ENCODE results near the gene SIRT4. TPM values are rescaled to one million over a fixed set of nuclear protein-coding genes. Genes with fewer than 3 reads are reported as not detected.

SIRT4 gene
- total RNA-seq, 1 experiment from 2014 or later = 2.8 TPM

GRCh38 chr12:120292661-120293531 is 9.2 kb upstream of the SIRT4 start, which contains the start of gene RNU4-1:
Gene RNU4-1, minus strand, starts transcription at chr12:120293237.
- Histone ChIP-seq H3K4me3 (replicated peaks in 1 of 2; ENCODE audit: low read depth in 1 of 2, low read length in 2 of 2) (peak within 1 kb of the TSS; percentile 47 to 56), H3K4me2 (ENCODE audit: low read length) (peak within 1 kb of the TSS; percentile 83), H3K27ac (ENCODE audit: low read depth, low read length) (peak within 1 kb of the TSS; percentile 84), H4K20me1 (ENCODE audit: insufficient read depth) (no peaks in the 10 kb centered on the region), H3K27me3 (ENCODE audit: insufficient read depth, low read length) (no peaks in the 10 kb centered on the region), H3K79me2 (ENCODE audit: insufficient read depth, low read length) (no peaks in the 10 kb centered on the region), H3K9me3 (ENCODE audit: control insufficient read depth in 1 of 2, insufficient read depth in 1 of 2, low read depth in 1 of 2, low read length in 2 of 2) (no peaks in the 10 kb centered on the region), H3K9ac (ENCODE audit: low read length) (peak within 1 kb of the TSS; percentile 78), H3K36me3 (ENCODE audit: control insufficient read depth in 1 of 2, insufficient read depth in 2 of 2, low read length in 2 of 2) (no peaks in the 10 kb centered on the region), H3K9me2 (ENCODE audit: insufficient read depth) (no peaks in the 10 kb centered on the region), H2AFZ (ENCODE audit: low read depth, low read length, poor library complexity, severe bottlenecking) (peak within 1 kb of the TSS; percentile 98), H3K4me1 (ENCODE audit: control insufficient read depth in 1 of 2, insufficient read depth in 2 of 2, low read length in 2 of 2) (peaks cover 10 to 36% of the 10 kb centered on the region in 2 experiments)
- intact Hi-C loops (cut with micrococcal nuclease) = no loop called here
- DNase-seq (ENCODE audit: low read depth, low spot score) (peak; percentile 99), ATAC-seq (peak; percentile 60)
- ChIA-PET RAD21 (ENCODE audit: low non-redundant PET in 1 of 2, low total read pairs in 2 of 2, uncharacterized antibody in 2 of 2, unreplicated experiment in 2 of 2) (no interaction called here), POLR2A (interaction anchor here (0.6 to 8.0 kb wide), 25 partner anchors 10 to 319 kb away, joined by 3 to 394 read pairs (median 10); partner anchors contain the start of genes COX6A1, DYNLL1, PLA2G1B and PXN), CTCF (interaction anchor here (1.0 to 3.2 kb wide), 5 partner anchors 9 to 92 kb away, joined by 3 to 32 read pairs (median 12); partner anchors contain the start of genes RPLP0 and SIRT4)
- no TSS peak for BruUV-seq (replicated peaks)
- TF ChIP-seq ELF1 (IDR thresholded peaks at IDR 0.05; ENCODE audit: borderline replicate concordance, low read depth) = no peak; the same call in 1 of the 2 replicates
- peak; percentile 100 for TF ChIP-seq SIN3A (IDR thresholded peaks at IDR 0.05; ENCODE audit: low read depth)
- no peak for TF ChIP-seq ZFX (IDR thresholded peaks at IDR 0.05)
- peak; percentile 100 for TF ChIP-seq POLR2A (IDR thresholded peaks at IDR 0.05; ENCODE audit: borderline replicate concordance, extremely low read depth, insufficient read depth, insufficient read length)
- peak; percentile 100 for TF ChIP-seq POLR2AphosphoS5 (IDR thresholded peaks at IDR 0.05; ENCODE audit: low read depth, low read length)
- TF ChIP-seq REST (IDR thresholded peaks at IDR 0.05; ENCODE audit: low read depth) = no peak
- no peak for TF ChIP-seq EZH2 (IDR thresholded peaks at IDR 0.05)
- 0 out of 2 replicates have a peak, but pooled peaks have one; percentile 24 for TF ChIP-seq RAD21 (IDR thresholded peaks at IDR 0.05; ENCODE audit: low read depth)
- TF ChIP-seq YY1 (IDR thresholded peaks at IDR 0.05; ENCODE audit: extremely low read depth, insufficient replicate concordance, low read depth, low read length) = peak; percentile 78
- TF ChIP-seq EZH2phosphoT487 (IDR thresholded peaks at IDR 0.05; ENCODE audit: borderline replicate concordance) = no peak
- peak; percentile 7 for TF ChIP-seq TCF7L2 (IDR thresholded peaks at IDR 0.05; ENCODE audit: borderline replicate concordance, extremely low read depth, insufficient read depth, insufficient read length)
- peak; percentile 55 for TF ChIP-seq FOSL1 (IDR thresholded peaks at IDR 0.05; ENCODE audit: low read depth)
- TF ChIP-seq, protein P1, sequence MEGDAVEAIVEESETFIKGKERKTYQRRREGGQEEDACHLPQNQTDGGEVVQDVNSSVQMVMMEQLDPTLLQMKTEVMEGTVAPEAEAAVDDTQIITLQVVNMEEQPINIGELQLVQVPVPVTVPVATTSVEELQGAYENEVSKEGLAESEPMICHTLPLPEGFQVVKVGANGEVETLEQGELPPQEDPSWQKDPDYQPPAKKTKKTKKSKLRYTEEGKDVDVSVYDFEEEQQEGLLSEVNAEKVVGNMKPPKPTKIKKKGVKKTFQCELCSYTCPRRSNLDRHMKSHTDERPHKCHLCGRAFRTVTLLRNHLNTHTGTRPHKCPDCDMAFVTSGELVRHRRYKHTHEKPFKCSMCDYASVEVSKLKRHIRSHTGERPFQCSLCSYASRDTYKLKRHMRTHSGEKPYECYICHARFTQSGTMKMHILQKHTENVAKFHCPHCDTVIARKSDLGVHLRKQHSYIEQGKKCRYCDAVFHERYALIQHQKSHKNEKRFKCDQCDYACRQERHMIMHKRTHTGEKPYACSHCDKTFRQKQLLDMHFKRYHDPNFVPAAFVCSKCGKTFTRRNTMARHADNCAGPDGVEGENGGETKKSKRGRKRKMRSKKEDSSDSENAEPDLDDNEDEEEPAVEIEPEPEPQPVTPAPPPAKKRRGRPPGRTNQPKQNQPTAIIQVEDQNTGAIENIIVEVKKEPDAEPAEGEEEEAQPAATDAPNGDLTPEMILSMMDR (IDR thresholded peaks at IDR 0.05 in 2 of 3, conservative IDR thresholded peaks at IDR 0.05 in 1 of 3; ENCODE audit: borderline replicate concordance in 1 of 3, insufficient read depth in 1 of 3, low read depth in 2 of 3, low read length in 2 of 3) = 0 out of 6 replicates have a peak, but pooled peaks of 1 of the 3 experiments have one; percentile 6
- TF ChIP-seq ATF3 (IDR thresholded peaks at IDR 0.05) = no peak
- peak; percentile 90 for TF ChIP-seq CEBPB (IDR thresholded peaks at IDR 0.05; ENCODE audit: low read depth)
- no peak for TF ChIP-seq ZNF274 (IDR thresholded peaks at IDR 0.05; ENCODE audit: low read depth, low read length)
- peak; percentile 89 for TF ChIP-seq JUND (IDR thresholded peaks at IDR 0.05)
- TF ChIP-seq CBX3 (IDR thresholded peaks at IDR 0.05; ENCODE audit: low read depth) = peak; percentile 98
- peak; percentile 95 for TF ChIP-seq SP1 (IDR thresholded peaks at IDR 0.05; ENCODE audit: low read depth)
- TF ChIP-seq EGR1 (IDR thresholded peaks at IDR 0.05; ENCODE audit: low read depth) = peak; percentile 76
- TF ChIP-seq, protein P2, sequence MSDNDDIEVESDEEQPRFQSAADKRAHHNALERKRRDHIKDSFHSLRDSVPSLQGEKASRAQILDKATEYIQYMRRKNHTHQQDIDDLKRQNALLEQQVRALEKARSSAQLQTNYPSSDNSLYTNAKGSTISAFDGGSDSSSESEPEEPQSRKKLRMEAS (IDR thresholded peaks at IDR 0.05) = peak; percentile 71
- TF ChIP-seq SRF (IDR thresholded peaks at IDR 0.05; ENCODE audit: low read depth) = peak; percentile 84

All from HCT116 (cell line).